ENCODE results near the gene SLC51A.

- TF ChIP-seq SMAD3 (CRISPR knock-in tag; IDR thresholded peaks at IDR 0.05) (no peak), ZNF549 (CRISPR knock-in tag; IDR thresholded peaks at IDR 0.05) (no peak), ZNF569 (CRISPR knock-in tag; IDR thresholded peaks at IDR 0.05; ENCODE audit: borderline replicate concordance) (no peak), ZNF350 (CRISPR knock-in tag; IDR thresholded peaks at IDR 0.05; ENCODE audit: borderline replicate concordance, low read depth) (no peak), U2AF2 (IDR thresholded peaks at IDR 0.05; ENCODE audit: low read depth, low read length) (no peak), ZNF280B (CRISPR knock-in tag; IDR thresholded peaks at IDR 0.05; ENCODE audit: borderline replicate concordance) (no peak), ZBTB7A (CRISPR knock-in tag; IDR thresholded peaks at IDR 0.05) (no peak), HOXA5 (CRISPR knock-in tag; IDR thresholded peaks at IDR 0.05) (no peak)
Measured at GRCh38 chr3:196225763-196226364, 9.5 kb downstream of the SLC51A start.
